KOPT-K1 (cell line): Measurements from ENCODE around the gene CD8B.
"Not testable (repeated sequence)": the region's sequence is repeated elsewhere in the genome, so short reads cannot be mapped to it uniquely, and the experiment has no call there.

Experiments
- H3K27ac ChIP-seq: fragments of 200-600 bp; sonication (generic); 2 replicates; pipeline ENCODE4 v1.5.1; 2016; ENCODE audit warnings: antibody characterized with exemption, mild to moderate bottlenecking, low read depth, low read length; ENCODE audit not compliant: poor library complexity, severe bottlenecking
- H3K36me3 ChIP-seq: fragments of 200-600 bp; sonication (generic); 2 replicates; pipeline ENCODE4 v1.5.1; 2017; ENCODE audit warnings: antibody characterized with exemption, mild to moderate bottlenecking, low read length, moderate library complexity; ENCODE audit not compliant: insufficient read depth
- H3K9me3 ChIP-seq: fragments of 200-600 bp; sonication (generic); 2 replicates; pipeline ENCODE4 v1.5.1; 2017; ENCODE audit warnings: antibody characterized with exemption, low read length, mild to moderate bottlenecking; ENCODE audit not compliant: insufficient read depth, poor library complexity, severe bottlenecking

The CD8B gene

DNA sequence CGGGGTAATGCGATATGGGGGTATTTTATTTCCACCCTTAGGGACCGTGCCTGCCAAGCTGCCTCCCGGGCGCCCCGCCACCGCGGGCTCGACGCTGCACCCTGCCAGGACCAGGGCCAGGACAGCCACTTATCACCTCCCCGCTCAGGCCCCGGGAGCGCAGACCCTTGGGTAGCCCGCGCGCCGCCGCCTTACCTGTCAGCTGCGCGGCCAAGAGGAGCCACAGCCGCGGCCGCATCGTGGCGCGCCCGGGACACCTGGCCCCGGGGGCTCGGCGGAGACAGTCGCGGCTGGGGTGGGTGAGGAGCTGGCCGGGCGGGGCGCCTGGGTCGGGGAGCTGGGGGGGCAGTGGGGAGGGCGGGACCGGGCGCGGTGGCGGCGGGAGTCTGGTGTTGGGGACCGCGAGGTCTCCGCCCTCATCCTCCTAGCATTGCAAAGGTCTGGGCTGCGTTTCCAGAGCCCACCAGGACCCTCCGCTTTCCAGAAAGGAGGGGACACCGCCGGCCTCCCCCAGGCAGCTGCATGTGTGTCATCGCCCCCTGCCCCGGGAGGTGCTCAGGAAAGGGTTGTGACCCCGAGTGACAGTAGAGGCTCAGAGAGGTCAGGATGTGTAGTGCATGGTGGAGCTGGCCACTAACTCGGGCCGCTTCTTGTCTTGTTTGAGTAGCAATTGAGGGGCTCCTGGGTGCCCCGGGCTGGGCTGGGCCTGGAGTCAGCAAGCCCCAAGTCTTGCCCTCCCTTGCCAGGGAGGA lies at the start of gene CD8B:
Gene CD8B, minus strand, starts transcription at position 259 of the 752 bp plus-strand sequence. Its CDS starts 21 bp downstream, at position 238.
- H3K36me3 ChIP-seq, H3K27ac ChIP-seq, H3K9me3 ChIP-seq: not testable (repeated sequence)

DNA sequence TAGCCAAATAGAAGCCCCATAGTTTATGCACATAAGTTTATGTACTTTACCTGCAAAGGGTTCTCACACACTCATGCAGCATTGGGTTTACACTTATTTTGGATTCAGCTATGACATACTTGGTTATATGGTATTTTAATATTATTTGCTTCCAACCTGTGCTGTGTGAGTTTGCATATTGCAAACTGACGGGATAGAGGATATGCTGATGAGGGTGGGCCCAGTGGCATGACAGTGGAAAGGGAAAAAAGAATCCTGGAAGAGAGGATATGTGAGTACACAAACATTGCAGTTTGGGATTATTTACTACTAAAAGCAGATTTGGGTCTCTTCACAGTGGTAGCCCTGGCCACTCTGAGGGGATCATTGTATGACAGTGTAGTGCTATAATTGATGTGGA lies 44.2 kb upstream of the CD8B start:
- H3K27ac ChIP-seq, H3K36me3 ChIP-seq, H3K9me3 ChIP-seq: not testable (repeated sequence)

DNA sequence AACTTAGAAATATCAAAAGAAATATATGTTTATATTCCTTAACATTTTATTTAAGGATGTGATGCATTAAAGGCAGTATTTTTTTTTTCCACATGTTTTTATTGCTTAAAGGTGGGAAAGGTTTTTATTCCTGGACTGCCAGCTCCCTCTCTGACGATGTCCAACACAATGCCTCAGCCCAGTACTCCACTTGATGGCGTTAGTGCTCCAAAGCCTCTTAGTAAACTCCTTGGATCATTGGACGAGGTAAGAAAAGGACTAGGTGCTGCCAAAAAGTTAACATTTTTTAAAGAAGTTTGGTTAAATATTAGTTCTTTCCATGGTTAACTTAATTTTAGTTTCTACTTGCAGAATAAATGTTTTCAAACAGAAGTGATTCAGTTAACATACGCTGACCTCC lies 39.0 kb upstream of the CD8B start:
- not testable (repeated sequence) for H3K36me3 ChIP-seq, H3K27ac ChIP-seq, H3K9me3 ChIP-seq

DNA sequence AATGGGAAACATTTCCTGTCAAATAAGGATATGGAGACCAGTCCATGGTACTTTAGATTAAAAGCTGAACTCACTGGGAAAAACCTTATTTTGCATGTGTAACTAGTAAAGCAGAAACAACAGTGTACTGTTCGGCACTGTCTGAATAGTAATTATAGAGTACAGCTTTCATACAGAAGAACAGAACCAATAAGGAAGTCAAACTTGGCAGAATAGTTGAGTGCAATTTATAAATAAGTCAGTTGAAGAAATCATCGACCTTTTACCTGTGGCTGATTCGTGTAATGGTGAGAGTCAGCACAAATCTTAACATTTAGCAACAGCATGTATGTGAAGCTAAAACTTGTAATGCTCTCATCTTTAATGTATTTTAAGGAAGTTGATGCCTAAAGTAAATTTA lies 24.3 kb upstream of the CD8B start:
- H3K36me3 ChIP-seq, result not testable (repeated sequence)

DNA sequence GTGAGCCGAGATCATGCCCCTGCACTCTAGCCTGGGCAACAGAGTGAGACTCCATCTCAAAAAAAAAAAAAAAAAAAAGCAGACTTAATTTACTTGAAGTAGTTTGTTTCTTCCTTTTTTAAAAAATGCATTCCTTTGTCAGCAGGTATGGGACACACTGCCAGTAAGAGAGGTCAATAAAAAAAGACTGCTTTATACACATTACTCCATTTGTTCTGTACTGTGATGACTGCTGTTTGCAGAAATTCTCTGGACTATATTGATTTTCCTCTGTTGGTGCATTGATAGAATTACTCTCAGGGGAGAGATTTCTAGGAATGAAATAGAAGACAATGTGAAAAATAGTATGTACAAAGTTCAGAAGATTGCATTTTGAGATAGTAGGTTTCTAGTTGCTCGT lies 21.2 kb upstream of the CD8B start:
- H3K9me3 ChIP-seq, H3K27ac ChIP-seq, H3K36me3 ChIP-seq: not testable (repeated sequence)

More for the DNA sequence above, 24.3 kb upstream of the CD8B start:
- H3K9me3 ChIP-seq, H3K27ac ChIP-seq: not testable (repeated sequence)

DNA sequence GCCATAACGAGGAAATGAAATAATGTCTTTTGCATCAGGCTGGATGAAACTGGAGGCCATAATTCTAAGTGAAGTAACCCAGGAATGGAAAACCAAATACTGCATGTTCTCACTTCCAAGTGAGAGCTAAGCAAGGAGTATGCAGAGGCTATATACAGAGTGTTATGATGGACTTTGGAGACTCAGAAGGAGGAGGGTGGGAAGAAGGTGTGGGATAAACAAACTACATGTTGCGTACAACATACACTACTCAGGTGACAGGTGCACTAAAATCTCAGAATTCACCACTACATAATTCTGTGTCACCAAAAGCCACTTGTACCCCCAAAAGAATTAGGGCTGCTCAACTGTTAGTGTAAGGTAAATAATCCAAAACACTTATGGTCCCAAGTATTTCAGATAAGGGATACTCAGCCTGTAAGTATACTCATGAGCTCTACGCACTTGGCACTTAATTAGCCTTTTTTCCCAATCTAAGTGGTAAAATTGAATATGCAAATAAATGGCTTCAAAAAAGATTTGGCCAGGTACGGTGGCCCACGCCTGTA lies 20.5 kb upstream of the CD8B start:
- H3K9me3 ChIP-seq, H3K27ac ChIP-seq, H3K36me3 ChIP-seq: not testable (repeated sequence)

DNA sequence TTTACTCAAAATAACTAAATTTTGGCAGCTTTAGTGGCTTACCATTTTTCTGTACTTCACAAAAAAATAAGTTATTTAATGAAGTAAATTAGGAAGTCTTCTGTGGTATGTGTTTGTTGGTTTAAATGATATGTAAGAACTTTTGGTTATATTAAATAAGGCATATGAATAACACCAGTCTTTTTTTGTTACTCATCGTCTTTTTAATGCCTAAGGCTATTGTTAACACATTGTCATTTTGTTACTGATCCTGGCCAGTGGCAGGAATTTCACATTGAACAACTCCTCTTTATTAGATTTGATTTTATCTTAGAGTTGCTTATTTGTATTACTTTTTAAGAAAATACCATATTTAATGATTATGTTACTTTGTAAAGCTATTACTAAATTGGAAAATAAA lies 17.3 kb upstream of the CD8B start:
- H3K9me3 ChIP-seq, H3K36me3 ChIP-seq, H3K27ac ChIP-seq: not testable (repeated sequence)

DNA sequence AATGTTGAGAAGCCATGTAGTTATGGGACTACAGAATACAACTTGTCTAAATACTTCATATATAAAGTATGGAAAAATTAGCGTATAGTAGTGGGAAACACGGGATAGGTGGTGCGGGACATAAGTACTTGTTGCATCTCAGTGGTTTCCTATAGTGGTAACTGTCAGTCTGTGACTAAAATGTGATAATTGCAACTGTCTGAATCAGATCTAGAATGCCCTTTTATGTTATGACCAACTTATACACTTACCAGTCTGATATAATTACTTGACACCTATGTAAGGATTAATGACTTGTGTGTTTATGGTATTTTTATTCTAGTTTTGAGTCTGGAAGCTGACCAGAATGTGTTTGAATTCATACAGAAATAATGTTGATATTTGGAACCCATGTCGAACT lies 9.3 kb upstream of the CD8B start:
- H3K36me3 ChIP-seq, result not testable (repeated sequence)

DNA sequence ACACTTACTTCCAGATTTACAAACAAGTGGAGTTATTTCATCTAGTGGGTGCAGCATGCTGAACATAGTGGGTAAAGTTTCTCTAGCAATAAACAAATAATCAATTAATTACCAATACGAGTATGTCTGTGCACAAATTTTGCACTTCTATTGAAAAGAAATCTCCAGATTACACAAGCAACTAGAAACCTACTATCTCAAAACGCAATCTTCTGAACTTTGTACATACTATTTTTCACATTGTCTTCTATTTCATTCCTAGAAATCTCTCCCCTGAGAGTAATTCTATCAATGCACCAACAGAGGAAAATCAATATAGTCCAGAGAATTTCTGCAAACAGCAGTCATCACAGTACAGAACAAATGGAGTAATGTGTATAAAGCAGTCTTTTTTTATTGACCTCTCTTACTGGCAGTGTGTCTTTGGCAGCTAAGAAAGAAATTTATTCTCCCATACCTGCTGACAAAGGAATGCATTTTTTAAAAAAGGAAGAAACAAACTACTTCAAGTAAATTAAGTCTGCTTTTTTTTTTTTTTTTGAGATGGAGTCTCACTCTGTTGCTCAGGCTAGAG lies 7.3 kb upstream of the CD8B start:
- H3K27ac ChIP-seq, H3K9me3 ChIP-seq, H3K36me3 ChIP-seq: not testable (repeated sequence)

More for the DNA sequence above, 9.3 kb upstream of the CD8B start:
- not testable (repeated sequence) for H3K9me3 ChIP-seq, H3K27ac ChIP-seq

DNA sequence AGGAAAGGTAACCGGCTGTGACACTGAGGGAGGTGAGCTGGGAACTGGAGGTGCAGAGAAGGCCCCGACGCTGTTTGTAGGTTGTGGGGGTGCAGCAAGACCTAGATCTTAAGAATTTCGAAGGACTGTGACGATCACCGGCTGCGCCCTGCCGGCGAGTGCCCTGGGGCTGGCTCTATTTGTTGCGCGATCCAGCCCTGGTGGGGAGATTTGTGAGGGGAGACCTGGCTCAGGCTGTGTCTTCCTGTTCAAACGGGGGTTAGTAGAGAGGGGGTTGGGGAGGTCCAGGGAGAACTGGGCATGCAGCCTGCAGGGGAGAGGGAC lies 656 bp upstream of the CD8B start:
- H3K27ac ChIP-seq, H3K9me3 ChIP-seq, H3K36me3 ChIP-seq: not testable (repeated sequence)

DNA sequence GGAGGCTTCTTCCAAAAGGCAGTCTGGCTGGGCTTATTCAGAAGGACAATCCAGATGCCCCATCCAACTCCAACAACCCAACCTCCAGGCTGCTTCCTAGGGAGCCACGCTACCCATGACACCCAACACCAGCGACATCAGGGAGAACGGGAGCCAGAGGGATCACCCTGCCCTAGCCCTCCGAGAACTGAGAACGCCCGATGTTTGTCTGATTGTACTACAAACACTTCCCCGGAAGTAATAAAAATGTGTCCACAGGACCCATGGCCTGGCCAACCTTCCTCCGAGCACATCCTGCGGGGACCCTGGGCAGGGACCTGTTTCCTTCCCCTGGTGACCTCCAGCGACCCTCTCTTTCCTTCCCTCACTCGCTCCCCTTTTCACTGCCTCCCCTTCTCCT lies 511 bp downstream of the CD8B start:
- H3K9me3 ChIP-seq, H3K27ac ChIP-seq, H3K36me3 ChIP-seq: not testable (repeated sequence)

DNA sequence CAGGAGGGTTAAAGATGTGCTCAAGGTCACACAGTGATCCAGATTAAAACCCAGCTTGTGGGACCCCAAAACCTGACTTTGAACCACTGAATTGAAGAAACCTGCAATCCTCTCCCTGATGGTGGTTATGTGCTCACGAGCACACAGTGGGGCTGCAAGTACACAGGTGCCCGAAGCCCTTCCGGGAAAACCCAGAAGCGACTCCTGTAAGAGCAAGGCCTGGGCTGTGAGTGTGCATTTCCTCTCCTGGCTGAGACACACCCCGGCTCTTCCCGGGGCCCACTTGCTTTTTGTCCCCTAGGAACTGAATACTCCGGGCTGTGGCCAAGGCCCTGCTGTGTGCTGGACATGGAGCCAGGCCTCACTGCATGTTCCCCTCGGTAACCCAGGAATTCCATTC lies 1.1 kb downstream of the CD8B start:
- H3K36me3 ChIP-seq, H3K9me3 ChIP-seq, H3K27ac ChIP-seq: not testable (repeated sequence)

DNA sequence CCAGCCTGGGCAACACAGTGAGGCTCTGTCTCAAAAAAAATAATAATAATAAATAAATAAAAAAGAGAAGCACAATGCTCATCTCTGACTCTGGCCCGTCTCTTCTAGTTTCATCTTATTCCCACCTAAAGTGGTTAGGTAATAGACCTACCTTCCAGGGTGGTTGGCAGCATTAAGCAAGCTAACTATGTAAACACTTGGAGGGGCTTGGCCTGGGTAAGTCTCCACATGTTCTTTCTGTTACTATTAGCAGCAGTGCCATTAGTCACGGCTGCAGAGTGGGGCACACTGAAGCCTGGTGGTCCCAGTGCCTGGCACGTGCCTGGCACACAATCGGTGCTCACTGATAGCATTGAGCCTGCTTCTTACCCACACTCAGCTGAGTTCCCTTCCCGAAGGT lies 4.0 kb downstream of the CD8B start:
- H3K36me3 ChIP-seq, H3K27ac ChIP-seq, H3K9me3 ChIP-seq: not testable (repeated sequence)

DNA sequence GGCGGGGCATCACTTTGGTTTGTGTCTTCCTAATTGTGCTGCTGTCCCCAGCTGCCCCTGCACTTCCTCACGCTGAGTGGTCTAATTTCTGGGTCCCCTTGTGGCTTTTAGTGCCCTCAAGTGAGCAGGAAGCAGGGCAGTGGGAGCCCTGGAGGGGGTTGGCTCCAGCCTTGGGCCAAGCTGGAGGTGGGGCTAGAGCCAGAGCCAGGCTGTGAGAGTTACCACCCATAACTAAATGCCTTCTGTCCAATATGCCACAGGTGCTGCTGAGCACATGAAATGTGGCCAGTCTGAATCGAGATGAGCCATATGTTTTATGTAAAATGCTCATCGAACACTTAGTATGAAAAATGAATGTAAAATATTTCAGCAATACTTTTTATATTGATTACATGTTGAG lies 5.2 kb downstream of the CD8B start:
- H3K36me3 ChIP-seq, H3K27ac ChIP-seq: not testable (repeated sequence)

DNA sequence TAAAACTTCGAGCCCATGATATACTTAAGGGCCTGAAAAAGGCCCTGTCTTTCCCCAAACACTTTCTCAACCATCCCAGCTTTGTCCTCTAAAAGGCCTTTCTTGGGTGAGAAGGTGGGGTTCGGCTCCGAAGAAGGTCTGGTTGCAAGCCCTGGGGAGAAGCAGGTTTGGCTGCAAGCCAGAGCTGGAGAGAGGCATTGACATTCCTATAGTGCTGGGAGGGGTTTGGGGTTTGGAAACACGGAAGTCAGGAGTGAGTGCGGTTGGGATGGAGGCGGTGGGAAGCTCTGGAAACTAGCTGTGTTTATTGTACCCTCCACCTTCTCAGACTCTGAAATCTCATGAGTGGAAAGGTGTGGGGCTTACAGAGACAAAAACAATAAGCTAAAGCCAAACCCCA lies 5.7 kb downstream of the CD8B start:
- H3K36me3 ChIP-seq, H3K27ac ChIP-seq, H3K9me3 ChIP-seq: not testable (repeated sequence)

More for the DNA sequence above, 5.2 kb downstream of the CD8B start:
- not testable (repeated sequence) for H3K9me3 ChIP-seq

DNA sequence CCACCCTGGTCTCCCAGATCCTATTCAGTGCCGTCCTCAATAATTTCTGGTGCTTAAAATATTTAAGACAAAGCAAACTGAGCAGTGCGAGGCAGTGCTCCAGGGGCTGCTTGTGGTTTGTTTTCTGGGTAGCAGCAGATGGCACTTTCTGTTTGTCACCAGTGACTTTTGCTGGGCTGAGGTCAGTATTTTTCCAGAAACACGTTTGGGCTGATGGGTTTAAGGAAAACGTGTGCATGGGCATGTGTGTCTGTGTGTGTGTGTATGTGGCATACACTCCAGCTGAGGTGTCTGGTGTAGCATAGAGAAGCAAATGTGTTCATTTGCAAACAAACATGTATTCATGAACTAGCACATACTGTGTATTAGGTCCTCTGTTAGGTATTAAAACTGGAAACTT lies 10.1 kb downstream of the CD8B start:
- H3K36me3 ChIP-seq, H3K9me3 ChIP-seq: not testable (repeated sequence)
- H3K27ac ChIP-seq, result peak overlapping the region; percentile 62
